OCI-LY3 (cell line): ENCODE data around the gene ARMH3.
"Not testable (repeated sequence)": the region's sequence is repeated elsewhere in the genome, so short reads cannot be mapped to it uniquely, and the experiment has no call there.

Experiments
- H2AFZ ChIP-seq: fragments of 200-600, 300-600 bp; shearing (Covaris generic); 2 replicates; pipeline ENCODE4 v1.6.0; 2014; ENCODE audit warnings: antibody characterized with exemption, low read depth, low read length
- H3K27ac ChIP-seq: fragments of 200-600, 300-600 bp; sonication (generic); 2 replicates; pipeline ENCODE4 v1.5.1; 2014; ENCODE audit warnings: mild to moderate bottlenecking, low read length, moderate library complexity, mixed read lengths
- H3K27me3 ChIP-seq: fragments of 200-600, 300-600 bp; sonication (generic); 2 replicates; pipeline ENCODE4 v1.6.1; 2014; ENCODE audit warnings: low read depth, low read length, mixed read lengths
- H3K36me3 ChIP-seq: fragments of 200-600, 300-600 bp; sonication (generic); replicated peaks from 2 replicates; pipeline ENCODE3; 2014; ENCODE audit warnings: low read depth, low read length, mixed read lengths
- H3K4me1 ChIP-seq: fragments of 300-600, 200-600 bp; sonication (generic); 2 replicates; pipeline ENCODE4 v1.6.1; 2014; ENCODE audit warnings: low read length, mixed read lengths
- H3K4me2 ChIP-seq: fragments of 200-600, 300-600 bp; sonication (generic); 2 replicates; pipeline ENCODE4 v1.6.1; 2014; ENCODE audit warnings: low read length, mixed read lengths
- H3K4me3 ChIP-seq: fragments of 300-600, 200-600 bp; sonication (generic); 2 replicates; pipeline ENCODE4 v1.5.1; 2014; ENCODE audit warnings: antibody characterized with exemption, mild to moderate bottlenecking, low read length, moderate library complexity
- H3K79me2 ChIP-seq: fragments of 300-600, 200-600 bp; shearing (Covaris generic); 2 replicates; pipeline ENCODE4 v1.6.1; 2014; ENCODE audit warnings: mild to moderate bottlenecking, low read length, mixed read lengths
- H3K9ac ChIP-seq: fragments of 300-600, 200-600 bp; shearing (Covaris generic); 2 replicates; pipeline ENCODE4 v1.6.0; 2014; ENCODE audit warnings: mild to moderate bottlenecking, low read length, moderate library complexity
- H3K9me3 ChIP-seq: fragments of 200-600, 300-600 bp; shearing (Covaris generic); 2 replicates; pipeline ENCODE4 v1.6.1; 2014; ENCODE audit warnings: low read length, mixed read lengths; ENCODE audit not compliant: insufficient read depth
- H4K20me1 ChIP-seq: fragments of 200-600, 300-600 bp; sonication (generic); 2 replicates; pipeline ENCODE4 v1.6.1; 2016; ENCODE audit warnings: low read length, mixed read lengths; ENCODE audit not compliant: insufficient read depth
- EZH2phosphoT487 ChIP-seq: fragments of 200-600 bp; shearing (Covaris generic); IDR thresholded peaks from 2 replicates; pipeline ENCODE4 v1.6.1; 2018; ENCODE audit warnings: antibody characterized with exemption, mixed run types, low read depth
- TF ChIP-seq, protein P1 (sequence below): fragments of 200-600, 300-600 bp; sonication (generic); IDR thresholded peaks from 2 replicates; pipeline ENCODE4 v1.5.1; 2014; ENCODE audit warnings: antibody characterized with exemption, low read length, low read depth

The ARMH3 gene

GRCh38 chr10:102045292-102045691 is 10.7 kb downstream of the ARMH3 start:
- H3K4me3 ChIP-seq, result no peak overlapping the region
- no peaks in the 10 kb centered on the region for H3K27me3 ChIP-seq
- no peak overlapping the region for H3K9ac ChIP-seq
- no peak overlapping the region for H3K4me2 ChIP-seq
- peaks cover 34% of the 10 kb centered on the region for H3K79me2 ChIP-seq
- no peaks in the 10 kb centered on the region for H3K9me3 ChIP-seq
- no peak overlapping the region for H2AFZ ChIP-seq
- H3K27ac ChIP-seq, result no peak overlapping the region
- H4K20me1 ChIP-seq, result peaks cover 11% of the 10 kb centered on the region; the same call in 1 of the 2 replicates
- no peak for TF ChIP-seq EZH2phosphoT487
- TF ChIP-seq, protein P1, sequence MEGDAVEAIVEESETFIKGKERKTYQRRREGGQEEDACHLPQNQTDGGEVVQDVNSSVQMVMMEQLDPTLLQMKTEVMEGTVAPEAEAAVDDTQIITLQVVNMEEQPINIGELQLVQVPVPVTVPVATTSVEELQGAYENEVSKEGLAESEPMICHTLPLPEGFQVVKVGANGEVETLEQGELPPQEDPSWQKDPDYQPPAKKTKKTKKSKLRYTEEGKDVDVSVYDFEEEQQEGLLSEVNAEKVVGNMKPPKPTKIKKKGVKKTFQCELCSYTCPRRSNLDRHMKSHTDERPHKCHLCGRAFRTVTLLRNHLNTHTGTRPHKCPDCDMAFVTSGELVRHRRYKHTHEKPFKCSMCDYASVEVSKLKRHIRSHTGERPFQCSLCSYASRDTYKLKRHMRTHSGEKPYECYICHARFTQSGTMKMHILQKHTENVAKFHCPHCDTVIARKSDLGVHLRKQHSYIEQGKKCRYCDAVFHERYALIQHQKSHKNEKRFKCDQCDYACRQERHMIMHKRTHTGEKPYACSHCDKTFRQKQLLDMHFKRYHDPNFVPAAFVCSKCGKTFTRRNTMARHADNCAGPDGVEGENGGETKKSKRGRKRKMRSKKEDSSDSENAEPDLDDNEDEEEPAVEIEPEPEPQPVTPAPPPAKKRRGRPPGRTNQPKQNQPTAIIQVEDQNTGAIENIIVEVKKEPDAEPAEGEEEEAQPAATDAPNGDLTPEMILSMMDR, result no peak
- H3K4me1 ChIP-seq, result no peaks in the 10 kb centered on the region
- H3K36me3 ChIP-seq, result no peaks in the 10 kb centered on the region

DNA sequence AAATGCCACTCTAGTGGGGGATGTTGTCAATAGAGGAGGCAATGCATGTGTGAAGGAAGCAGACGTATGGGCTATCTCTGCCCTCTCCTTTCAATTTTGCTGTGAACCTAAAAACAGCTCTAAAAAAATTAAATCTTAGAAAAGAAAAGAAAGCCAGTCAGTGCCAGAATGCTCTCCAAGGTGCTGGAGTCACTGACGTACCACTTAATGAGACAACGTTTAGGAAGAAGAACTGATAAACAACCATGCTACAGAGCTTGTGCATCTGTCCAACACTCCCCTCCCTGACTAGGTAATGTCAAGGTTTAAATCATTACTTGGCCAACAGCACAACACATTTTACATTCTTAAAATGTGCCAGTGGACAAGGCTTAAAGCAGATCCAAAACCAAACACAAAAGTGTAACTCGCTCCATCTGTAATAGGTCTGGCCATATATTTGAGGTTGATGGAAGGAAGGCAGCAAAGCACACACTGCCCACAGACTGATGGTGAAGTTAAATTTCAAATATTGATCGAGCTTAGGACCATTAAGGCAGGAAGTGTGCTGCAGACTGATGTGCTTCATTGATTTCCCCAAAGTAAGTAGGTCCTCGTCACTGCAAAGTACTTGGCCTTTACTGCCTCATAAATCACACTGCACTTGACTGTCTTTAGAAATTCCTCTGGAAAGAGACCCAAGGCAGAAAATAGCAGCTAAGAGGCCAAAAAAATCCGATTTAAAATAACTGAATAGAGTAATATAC is 15.5 kb downstream of the ARMH3 start:
- Histone ChIP-seq H3K36me3 (no peaks in the 10 kb centered on the region), H3K4me1 (no peaks in the 10 kb centered on the region), H3K27me3 (no peaks in the 10 kb centered on the region), H4K20me1 (peaks cover 11% of the 10 kb centered on the region; the same call in 1 of the 2 replicates), H3K9me3 (no peaks in the 10 kb centered on the region), H3K9ac (no peak overlapping the region), H3K27ac (no peak overlapping the region), H2AFZ (no peak overlapping the region), H3K79me2 (peaks cover 17% of the 10 kb centered on the region), H3K4me3 (no peak overlapping the region), H3K4me2 (no peak overlapping the region)
- TF ChIP-seq, protein P1, result no peak
- no peak for TF ChIP-seq EZH2phosphoT487

- Histone ChIP-seq H3K9ac (no peak overlapping the region), H3K27me3 (no peaks in the 10 kb centered on the region), H3K9me3 (no peaks in the 10 kb centered on the region), H4K20me1 (peaks cover 8% of the 10 kb centered on the region; the same call in 1 of the 2 replicates), H3K4me1 (no peaks in the 10 kb centered on the region), H3K36me3 (no peaks in the 10 kb centered on the region), H3K4me2 (no peak overlapping the region), H3K79me2 (0 out of 2 replicates have a peak, but pooled peaks cover 8% of the 10 kb centered on the region), H2AFZ (no peak overlapping the region), H3K27ac (no peak overlapping the region), H3K4me3 (no peak overlapping the region)
- no peak for TF ChIP-seq EZH2phosphoT487
- TF ChIP-seq, protein P1, result no peak
These were observed 17.6 kb downstream of the ARMH3 start for GRCh38 chr10:102038410-102038809.

DNA sequence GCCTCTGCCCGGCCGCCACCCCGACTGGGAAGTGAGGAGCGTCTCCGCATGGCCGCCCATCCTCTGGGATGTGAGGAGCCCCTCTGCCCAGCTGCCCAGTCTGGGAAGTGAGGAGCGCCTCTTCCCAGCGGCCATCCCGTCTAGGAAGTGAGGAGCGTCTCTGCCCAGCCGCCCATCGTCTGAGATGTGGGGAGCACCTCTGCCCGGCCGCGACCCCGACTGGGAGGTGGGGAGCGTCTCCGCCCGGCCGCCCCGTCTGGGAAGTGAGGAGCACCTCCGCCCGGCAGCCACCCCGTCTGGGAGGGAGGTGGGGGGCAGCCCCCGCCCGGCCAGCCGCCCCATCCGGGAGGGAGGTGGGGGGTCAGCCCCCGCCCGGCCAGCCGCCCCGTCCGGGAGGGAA is 20.2 kb downstream of the ARMH3 start:
- H3K27ac ChIP-seq, H3K9me3 ChIP-seq, H2AFZ ChIP-seq, H3K4me2 ChIP-seq, H3K79me2 ChIP-seq, H3K36me3 ChIP-seq, H3K9ac ChIP-seq, H4K20me1 ChIP-seq, H3K4me1 ChIP-seq, H3K27me3 ChIP-seq, H3K4me3 ChIP-seq: not testable (repeated sequence)
